Measurements from ENCODE around the gene GPR15.
A peak's percentile ranks its signal among the peaks of the same experiment; 100 is the strongest.

Gene GPR15

DNA sequence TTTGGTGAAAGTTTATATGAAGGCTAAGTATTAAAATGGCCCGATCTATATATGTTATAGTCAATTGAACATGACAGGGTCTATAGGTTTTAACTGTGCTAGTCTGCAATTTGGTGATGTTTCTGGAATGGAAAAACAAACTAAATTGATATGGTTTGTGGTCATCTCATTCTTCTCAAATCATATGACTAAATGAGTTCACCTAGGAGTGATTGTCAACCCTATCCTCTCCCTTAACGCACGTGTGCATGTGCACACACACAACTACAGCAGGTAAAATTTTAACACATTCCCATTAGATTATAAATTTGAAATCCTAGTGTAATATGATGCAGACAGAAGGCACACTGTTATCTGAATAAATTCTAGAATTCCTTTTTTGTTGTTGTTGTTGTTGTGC, 18.0 kb upstream of the GPR15 start:
- WGBS, result over 99% methylated on average over 3 of the region's 3 CpGs
- Histone ChIP-seq H3K27ac (ENCODE audit: low read depth, low read length) (no peak overlapping the region), H3K36me3 (ENCODE audit: insufficient read depth, low read length) (peaks cover 39% of the 10 kb centered on the region), H3K4me1 (ENCODE audit: insufficient read depth, low read length) (peaks cover 11% of the 10 kb centered on the region), H3K9me3 (ENCODE audit: insufficient read depth, low read depth, low read length) (no peaks in the 10 kb centered on the region), H3K9ac (ENCODE audit: low read depth, low read length) (no peak overlapping the region), H3K27me3 (ENCODE audit: insufficient read depth, low read length) (no peaks in the 10 kb centered on the region), H3K4me3 (ENCODE audit: low read length) (no peak overlapping the region)

DNA sequence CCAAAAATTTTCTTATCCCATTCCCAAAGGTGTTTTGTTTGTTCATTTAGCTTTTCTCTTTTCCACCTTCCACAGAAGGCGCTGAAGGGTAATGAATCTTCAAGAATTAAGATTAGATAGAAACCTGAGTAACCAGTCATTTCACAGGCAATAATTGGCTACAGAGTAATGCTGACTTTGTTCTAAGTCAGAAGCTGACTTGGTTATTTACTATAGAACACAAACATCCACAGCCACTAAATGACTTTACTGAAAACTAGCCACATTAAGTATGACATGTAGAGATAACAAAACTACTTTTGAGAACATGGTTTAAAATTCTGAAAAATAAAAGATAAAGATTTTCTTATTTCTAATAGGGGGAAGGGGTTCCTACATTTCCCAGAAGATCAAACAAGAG, 16.8 kb upstream of the GPR15 start:
- Histone ChIP-seq H3K4me1 (ENCODE audit: insufficient read depth, low read length) (peaks cover 11% of the 10 kb centered on the region), H3K4me3 (ENCODE audit: low read length) (no peak overlapping the region), H3K27ac (ENCODE audit: low read depth, low read length) (no peak overlapping the region), H3K9ac (ENCODE audit: low read depth, low read length) (no peak overlapping the region), H3K27me3 (ENCODE audit: insufficient read depth, low read length) (no peaks in the 10 kb centered on the region), H3K9me3 (ENCODE audit: insufficient read depth, low read depth, low read length) (no peaks in the 10 kb centered on the region), H3K36me3 (ENCODE audit: insufficient read depth, low read length) (peaks cover 51% of the 10 kb centered on the region)
- WGBS, result no CpG with 5 or more reads among the region's 1 CpG

DNA sequence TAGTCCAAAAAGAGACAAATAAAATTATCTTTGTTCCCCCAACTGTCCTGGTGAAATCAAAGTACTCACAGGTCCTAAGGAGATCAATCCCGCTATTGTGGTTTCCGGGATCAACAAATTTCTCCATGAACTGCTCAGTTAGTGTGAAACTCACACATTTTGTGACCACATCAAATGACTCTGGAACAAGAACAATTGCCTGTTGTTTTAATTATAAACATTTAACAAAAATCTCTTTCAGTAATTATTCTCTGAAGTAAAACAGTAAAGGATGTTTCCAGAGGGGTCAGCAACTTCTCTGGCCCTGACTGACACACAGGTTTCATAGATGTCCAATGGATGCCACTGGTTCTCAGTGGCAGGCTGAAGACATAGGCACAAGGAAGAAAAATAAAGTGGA, 13.0 kb upstream of the GPR15 start:
- H3K27ac ChIP-seq (ENCODE audit: low read depth, low read length), result no peak overlapping the region
- H3K4me3 ChIP-seq (ENCODE audit: low read length), result no peak overlapping the region
- no peaks in the 10 kb centered on the region for H3K27me3 ChIP-seq (ENCODE audit: insufficient read depth, low read length)
- 95% methylated on average over 2 of the region's 2 CpGs for WGBS
- H3K36me3 ChIP-seq (ENCODE audit: insufficient read depth, low read length), result peaks cover 64% of the 10 kb centered on the region
- H3K9me3 ChIP-seq (ENCODE audit: insufficient read depth, low read depth, low read length), result no peaks in the 10 kb centered on the region
- no peak overlapping the region for H3K9ac ChIP-seq (ENCODE audit: low read depth, low read length)
- peaks cover 16% of the 10 kb centered on the region for H3K4me1 ChIP-seq (ENCODE audit: insufficient read depth, low read length)

- 90% methylated on average over 1 of the region's 1 CpG for WGBS
- no peak overlapping the region for H3K27ac ChIP-seq (ENCODE audit: low read depth, low read length)
- peaks cover 16% of the 10 kb centered on the region for H3K4me1 ChIP-seq (ENCODE audit: insufficient read depth, low read length)
- peaks cover 64% of the 10 kb centered on the region for H3K36me3 ChIP-seq (ENCODE audit: insufficient read depth, low read length)
- H3K9ac ChIP-seq (ENCODE audit: low read depth, low read length), result no peak overlapping the region
- H3K27me3 ChIP-seq (ENCODE audit: insufficient read depth, low read length), result no peaks in the 10 kb centered on the region
- H3K4me3 ChIP-seq (ENCODE audit: low read length), result no peak overlapping the region
- H3K9me3 ChIP-seq (ENCODE audit: insufficient read depth, low read depth, low read length), result no peaks in the 10 kb centered on the region
Observed at GRCh38 chr3:98519351-98519750, 12.4 kb upstream of the GPR15 start.

- Histone ChIP-seq H3K4me3 (ENCODE audit: low read length) (peak overlapping the region; percentile 100), H3K4me1 (ENCODE audit: insufficient read depth, low read length) (peaks cover 15% of the 10 kb centered on the region), H3K9ac (ENCODE audit: low read depth, low read length) (peak overlapping the region; percentile 87), H3K9me3 (ENCODE audit: insufficient read depth, low read depth, low read length) (no peaks in the 10 kb centered on the region), H3K27ac (ENCODE audit: low read depth, low read length) (peak overlapping the region; percentile 84), H3K27me3 (ENCODE audit: insufficient read depth, low read length) (no peaks in the 10 kb centered on the region), H3K36me3 (ENCODE audit: insufficient read depth, low read length) (peaks cover 42% of the 10 kb centered on the region)
- WGBS, result under 1% methylated on average over 16 of the region's 16 CpGs
Observed at GRCh38 chr3:98521897-98522543, 9.8 kb upstream of the GPR15 start.

DNA sequence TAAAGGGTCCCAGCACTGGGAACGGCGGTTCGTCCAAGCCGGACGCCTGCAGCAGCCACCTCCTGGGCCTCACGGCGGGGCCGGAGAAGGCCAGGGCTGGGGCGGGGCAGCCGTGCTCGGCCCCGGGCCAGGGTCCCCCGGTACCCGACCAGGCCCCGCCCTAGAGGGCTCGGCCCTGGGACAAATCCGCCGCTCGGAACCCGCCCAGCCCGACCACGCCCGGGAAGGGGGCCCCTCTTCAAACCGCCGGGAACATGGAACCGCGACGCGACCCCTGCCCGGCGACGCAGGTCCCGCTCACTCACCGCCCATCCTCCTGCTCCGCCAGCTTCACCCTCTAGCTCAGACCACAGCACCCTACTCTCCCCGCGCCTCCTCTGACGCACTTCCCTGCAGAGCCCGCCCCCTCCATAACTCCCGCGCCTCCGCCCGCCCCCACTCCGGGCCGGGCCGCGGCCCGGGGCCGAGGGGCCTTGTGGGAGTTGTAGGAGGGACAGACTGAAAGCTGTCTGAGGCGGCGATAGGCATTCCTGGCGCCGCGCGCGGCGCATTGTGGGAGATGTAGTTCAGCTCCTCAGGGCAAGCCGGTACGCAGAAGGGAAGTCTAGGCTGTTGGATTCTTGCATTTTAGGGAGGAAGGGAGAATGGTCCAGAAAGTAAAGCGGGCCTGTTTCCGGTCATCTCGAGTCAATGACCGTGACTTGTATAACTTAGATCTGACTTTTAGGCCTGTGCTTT, 9.1 kb upstream of the GPR15 start, which contains the start of gene CLDND1:
Gene CLDND1 (minus strand): TSS at position 359 of the 738 bp plus-strand sequence. CDS start 1,478 bp downstream, outside the sequence.
- no peaks in the 10 kb centered on the region for H3K9me3 ChIP-seq (ENCODE audit: insufficient read depth, low read depth, low read length)
- no peaks in the 10 kb centered on the region for H3K27me3 ChIP-seq (ENCODE audit: insufficient read depth, low read length)
- peak within 1 kb of the TSS; percentile 87 for H3K9ac ChIP-seq (ENCODE audit: low read depth, low read length)
- peak within 1 kb of the TSS; percentile 84 for H3K27ac ChIP-seq (ENCODE audit: low read depth, low read length)
- WGBS, result under 1% methylated on average over 60 of the region's 63 CpGs
- peaks cover 10% of the 10 kb centered on the region for H3K4me1 ChIP-seq (ENCODE audit: insufficient read depth, low read length)
- H3K36me3 ChIP-seq (ENCODE audit: insufficient read depth, low read length), result peaks cover 35% of the 10 kb centered on the region
- H3K4me3 ChIP-seq (ENCODE audit: low read length), result peak within 1 kb of the TSS; percentile 100

DNA sequence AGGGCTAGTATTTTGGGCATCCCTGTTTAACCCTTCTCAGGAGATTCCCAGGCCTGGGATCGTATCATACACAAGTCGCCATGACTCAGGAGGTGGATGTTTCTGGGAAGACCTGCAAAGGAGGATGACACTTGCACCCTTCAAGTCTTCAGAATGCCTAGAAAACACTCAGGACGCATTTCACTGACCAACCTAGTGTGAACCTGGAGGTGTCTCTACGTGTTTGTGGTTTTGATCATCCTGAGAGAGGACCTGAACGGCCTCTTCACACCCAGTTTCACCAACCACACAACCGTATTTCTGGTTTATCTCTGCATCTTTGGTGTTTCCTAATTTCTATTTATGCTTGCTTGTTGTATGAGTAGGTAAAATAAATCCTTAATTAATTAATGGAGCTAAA, 6.3 kb upstream of the GPR15 start:
- no peak overlapping the region for H3K4me3 ChIP-seq (ENCODE audit: low read length)
- no peaks in the 10 kb centered on the region for H3K27me3 ChIP-seq (ENCODE audit: insufficient read depth, low read length)
- H3K9me3 ChIP-seq (ENCODE audit: insufficient read depth, low read depth, low read length), result no peaks in the 10 kb centered on the region
- over 99% methylated on average over 5 of the region's 6 CpGs for WGBS
- H3K36me3 ChIP-seq (ENCODE audit: insufficient read depth, low read length), result peaks cover 7% of the 10 kb centered on the region
- no peak overlapping the region for H3K9ac ChIP-seq (ENCODE audit: low read depth, low read length)
- H3K27ac ChIP-seq (ENCODE audit: low read depth, low read length), result no peak overlapping the region
- H3K4me1 ChIP-seq (ENCODE audit: insufficient read depth, low read length), result peaks cover 15% of the 10 kb centered on the region; the same call in 1 of the 2 replicates

GRCh38 chr3:98528474-98529346, 3.1 kb upstream of the GPR15 start:
- 78% methylated on average over 4 of the region's 4 CpGs for WGBS
- H3K27ac ChIP-seq (ENCODE audit: low read depth, low read length), result no peak overlapping the region
- peaks cover 10% of the 10 kb centered on the region; the same call in 1 of the 2 replicates for H3K4me1 ChIP-seq (ENCODE audit: insufficient read depth, low read length)
- H3K4me3 ChIP-seq (ENCODE audit: low read length), result no peak overlapping the region
- no peak overlapping the region for H3K9ac ChIP-seq (ENCODE audit: low read depth, low read length)
- no peaks in the 10 kb centered on the region for H3K36me3 ChIP-seq (ENCODE audit: insufficient read depth, low read length)
- H3K27me3 ChIP-seq (ENCODE audit: insufficient read depth, low read length), result no peaks in the 10 kb centered on the region
- no peaks in the 10 kb centered on the region for H3K9me3 ChIP-seq (ENCODE audit: insufficient read depth, low read depth, low read length)

GRCh38 chr3:98529856-98530459, 1.8 kb upstream of the GPR15 start:
- H3K9ac ChIP-seq (ENCODE audit: low read depth, low read length), result no peak overlapping the region
- peaks cover 10% of the 10 kb centered on the region; the same call in 1 of the 2 replicates for H3K4me1 ChIP-seq (ENCODE audit: insufficient read depth, low read length)
- 96% methylated on average over 7 of the region's 8 CpGs for WGBS
- no peaks in the 10 kb centered on the region for H3K27me3 ChIP-seq (ENCODE audit: insufficient read depth, low read length)
- H3K4me3 ChIP-seq (ENCODE audit: low read length), result no peak overlapping the region
- no peak overlapping the region for H3K27ac ChIP-seq (ENCODE audit: low read depth, low read length)
- no peaks in the 10 kb centered on the region for H3K36me3 ChIP-seq (ENCODE audit: insufficient read depth, low read length)
- no peaks in the 10 kb centered on the region for H3K9me3 ChIP-seq (ENCODE audit: insufficient read depth, low read depth, low read length)

DNA sequence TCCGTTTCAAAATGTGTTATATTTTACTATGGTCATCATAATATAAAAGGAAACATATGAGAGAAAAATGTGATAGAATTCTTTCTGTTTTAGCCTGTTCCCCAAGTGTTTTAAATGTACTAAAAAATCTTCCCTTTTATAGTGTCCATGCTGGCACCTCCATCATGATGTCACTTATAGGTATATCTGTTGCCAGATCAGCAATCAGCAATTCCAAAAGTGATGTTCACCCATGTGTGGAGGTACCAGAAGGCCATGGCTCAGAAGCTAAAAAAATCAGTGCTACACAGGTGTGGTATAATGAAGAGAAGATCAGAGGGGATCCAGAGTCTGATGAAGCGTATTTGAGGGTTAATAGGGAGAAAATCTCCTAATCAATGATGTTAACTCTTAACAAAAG, 1.1 kb upstream of the GPR15 start:
- Histone ChIP-seq H3K9me3 (ENCODE audit: insufficient read depth, low read depth, low read length) (no peaks in the 10 kb centered on the region), H3K36me3 (ENCODE audit: insufficient read depth, low read length) (no peaks in the 10 kb centered on the region), H3K27ac (ENCODE audit: low read depth, low read length) (no peak overlapping the region), H3K4me3 (ENCODE audit: low read length) (no peak overlapping the region), H3K27me3 (ENCODE audit: insufficient read depth, low read length) (no peaks in the 10 kb centered on the region), H3K4me1 (ENCODE audit: insufficient read depth, low read length) (peaks cover 10% of the 10 kb centered on the region; the same call in 1 of the 2 replicates), H3K9ac (ENCODE audit: low read depth, low read length) (no peak overlapping the region)
- WGBS, result 76% methylated on average over 2 of the region's 2 CpGs
